ENCODE measurements around the gene ALDH5A1.
"Not testable (repeated sequence)": the region's sequence is repeated elsewhere in the genome, so short reads cannot be mapped to it uniquely, and the experiment has no call there.

ALDH5A1 gene

DNA sequence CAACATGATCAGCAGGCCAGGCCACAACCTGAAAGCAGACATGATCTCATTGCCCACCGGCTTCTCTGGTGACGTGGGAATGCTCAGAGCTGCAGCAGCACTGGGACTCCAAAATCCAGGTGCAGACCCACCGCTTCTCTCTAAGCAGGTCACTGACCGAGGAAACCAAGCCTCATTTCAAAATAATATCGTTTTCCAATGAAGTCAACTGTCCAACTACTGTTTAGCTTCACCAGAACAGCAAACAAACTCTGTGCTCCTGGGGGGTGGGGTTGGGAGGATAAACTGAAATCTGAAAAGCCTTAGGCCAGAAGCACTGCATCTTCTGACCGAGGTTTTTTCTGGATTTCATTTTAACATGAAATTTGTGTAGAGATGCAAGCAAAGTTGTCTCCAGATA is 5.3 kb upstream of the ALDH5A1 start, which contains the start of gene GPLD1:
TSS of gene GPLD1 (minus strand) at position 109 of the 400 bp plus-strand sequence. CDS start at position 42, 67 bp downstream.
- DNase-seq: no peak

DNA sequence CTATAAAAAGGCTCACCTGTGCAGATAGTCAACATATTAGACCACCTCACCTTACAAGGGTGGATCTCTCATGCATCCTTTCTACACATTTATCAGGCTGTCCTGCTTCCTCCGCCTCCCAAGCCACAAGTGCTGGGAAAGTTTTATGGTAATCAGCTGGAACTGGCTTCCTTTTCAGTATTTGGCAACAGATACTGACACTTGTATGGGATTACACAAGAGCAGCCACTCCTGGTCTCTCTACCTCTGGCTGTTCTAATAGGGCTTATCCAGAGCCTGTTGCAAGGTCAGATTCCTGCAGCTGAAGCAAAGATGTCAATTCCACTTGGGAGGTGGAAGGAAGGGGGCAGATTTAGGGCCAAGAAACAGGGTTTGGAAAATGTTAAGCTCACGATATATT is 4.9 kb upstream of the ALDH5A1 start:
- DNase-seq: no peak

DNA sequence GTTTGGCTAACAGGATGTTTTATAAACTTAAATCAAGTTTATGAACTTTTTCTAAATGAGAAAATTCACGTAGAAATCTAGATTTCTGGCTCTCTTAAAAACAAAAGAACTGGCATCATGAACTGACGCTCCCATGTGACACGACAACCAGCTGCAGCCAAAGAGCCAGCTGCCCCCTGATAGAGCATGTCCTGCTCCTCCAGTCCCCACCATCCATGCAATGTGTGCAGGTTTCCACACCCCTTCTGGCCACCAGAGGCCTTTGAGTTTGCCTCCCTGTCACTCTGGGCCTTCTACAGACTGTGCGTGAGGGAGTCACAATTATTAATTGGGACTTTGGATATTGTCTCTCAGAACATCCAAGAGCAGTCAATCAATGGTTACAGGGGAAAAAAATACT is 3.8 kb upstream of the ALDH5A1 start:
- DNase-seq: no peak

DNA sequence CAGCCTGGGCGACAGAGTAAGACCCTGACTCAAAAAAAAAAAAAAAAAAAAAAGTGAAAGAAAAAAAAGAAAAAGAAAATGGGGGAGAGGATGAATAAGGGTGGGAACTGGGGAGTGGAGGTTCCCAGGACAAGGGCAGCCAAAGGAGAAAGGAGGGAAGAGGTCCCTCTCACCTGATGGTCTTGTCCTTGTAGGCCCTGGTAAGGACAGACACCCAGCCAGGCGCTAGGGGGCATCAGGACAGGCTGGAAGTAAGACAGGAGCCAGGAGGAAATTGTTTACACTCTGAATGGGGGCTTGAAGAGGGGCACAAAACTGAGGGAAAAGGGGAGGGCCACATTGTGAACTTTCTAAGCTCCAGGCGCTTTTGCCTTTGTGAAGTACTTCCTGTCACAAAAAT is 2.3 kb upstream of the ALDH5A1 start:
- no peak for DNase-seq

DNA sequence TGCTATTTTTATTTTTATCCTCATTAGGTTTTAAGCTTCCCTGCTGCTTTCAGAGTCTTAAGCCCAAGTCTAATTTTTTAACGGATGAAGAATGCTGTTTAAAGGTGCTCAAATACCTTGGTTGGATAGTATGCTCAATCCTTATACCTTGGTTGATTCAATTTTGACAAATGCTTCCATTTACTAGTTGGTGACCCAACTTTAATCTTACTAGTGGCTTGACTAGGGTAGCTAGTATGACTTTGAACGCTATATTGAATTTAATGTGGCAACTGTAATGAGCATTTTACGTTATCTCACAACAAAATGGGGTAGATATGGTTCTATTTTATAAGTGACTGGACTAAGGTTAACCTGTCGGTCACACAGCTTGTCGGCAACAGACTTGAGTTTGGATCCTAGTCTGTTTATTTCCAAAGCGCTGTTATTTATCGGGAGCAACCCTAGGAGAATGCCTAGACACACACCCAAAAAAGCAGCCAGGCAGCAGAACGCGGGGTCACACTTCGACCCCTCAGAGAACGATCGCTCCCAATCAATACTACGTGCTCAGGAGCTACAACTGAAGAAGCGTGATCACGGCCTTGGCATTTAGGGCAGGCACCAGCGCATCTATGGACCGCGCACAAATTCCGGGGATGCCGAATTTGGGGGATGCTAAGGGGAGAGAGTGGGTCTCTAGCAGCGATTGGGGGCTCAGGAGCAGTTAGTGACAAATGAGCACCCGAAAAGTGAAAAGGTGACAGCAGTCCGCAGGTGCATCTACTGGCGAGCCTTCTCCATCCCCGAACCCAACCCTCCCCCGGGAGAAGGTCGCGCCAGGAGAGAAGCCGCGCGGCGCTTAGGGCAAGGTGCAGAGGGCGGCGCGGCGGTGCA is 586 bp upstream of the ALDH5A1 start:
- no peak for DNase-seq

DNA sequence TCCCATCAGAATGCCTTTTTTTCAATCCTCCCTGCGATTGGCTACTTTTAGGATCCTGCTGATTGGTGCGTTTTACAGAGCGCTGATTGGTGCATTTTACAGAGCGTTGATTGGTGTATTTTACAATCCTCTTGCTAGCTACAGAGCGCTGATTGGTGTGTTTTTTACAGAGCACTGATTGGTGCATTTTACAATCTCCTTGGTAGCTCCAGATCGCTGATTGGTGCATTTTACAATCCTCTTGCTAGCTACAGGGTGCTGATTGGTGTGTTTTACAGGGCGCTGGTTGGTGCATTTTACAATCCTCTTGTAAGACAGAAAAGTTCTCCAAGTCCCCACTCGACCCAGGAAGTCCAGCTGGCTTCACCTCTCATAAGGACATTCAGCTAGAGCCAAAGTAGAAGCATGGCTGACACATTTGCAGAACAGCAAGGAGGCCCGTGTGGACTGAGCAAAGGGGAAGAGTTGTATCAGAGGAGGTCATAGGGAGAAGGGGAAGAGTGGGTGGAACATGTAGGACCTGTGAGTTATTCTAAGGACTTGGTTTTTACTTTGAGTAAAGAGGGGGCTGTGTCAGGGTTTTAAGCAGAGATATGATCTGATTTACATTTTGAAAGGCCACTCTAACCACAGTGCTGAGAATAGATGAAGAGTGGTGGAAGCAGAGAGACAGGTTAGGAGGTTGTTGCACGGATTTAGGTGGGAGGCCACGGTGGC is 2.6 kb downstream of the ALDH5A1 start:
- no peak for DNase-seq

DNA sequence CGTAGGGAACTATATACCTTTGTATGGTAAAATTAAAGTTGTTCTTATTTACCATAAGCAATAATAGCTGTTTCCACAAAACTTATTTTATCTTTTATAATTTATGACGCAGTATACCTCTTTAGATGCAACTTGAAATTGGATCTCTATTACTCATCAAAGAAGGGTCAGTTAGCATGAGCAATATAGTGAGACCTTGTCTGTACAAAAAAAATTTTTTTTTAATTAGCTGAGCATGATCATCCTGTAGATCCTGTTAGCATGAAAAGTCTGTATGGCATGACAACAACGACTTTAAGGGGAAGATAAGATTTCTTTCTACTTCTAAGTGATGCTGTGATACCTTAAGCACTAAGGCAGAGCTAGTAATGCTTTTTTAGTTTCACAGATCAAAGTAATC is 5.9 kb downstream of the ALDH5A1 start:
- no peak for DNase-seq

DNA sequence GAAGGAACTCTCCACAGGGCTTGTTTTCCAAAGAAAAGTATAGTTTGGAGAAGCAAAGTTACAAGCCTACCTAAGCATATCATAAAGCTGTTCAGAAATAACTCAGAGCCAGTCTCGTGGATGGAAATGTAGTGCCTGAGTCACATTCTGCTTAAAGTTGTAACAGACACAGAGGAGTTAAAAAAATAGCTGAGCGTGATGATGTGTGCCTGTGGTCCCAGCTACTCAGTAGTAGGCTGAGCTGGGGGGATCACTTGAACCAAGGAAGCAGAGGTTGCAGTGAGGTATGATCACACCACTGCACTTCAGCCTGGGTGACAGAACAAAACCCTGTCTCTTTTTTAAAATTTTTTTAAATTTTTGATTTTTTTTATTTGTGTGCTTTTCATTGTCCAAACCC is 6.6 kb downstream of the ALDH5A1 start:
- no peak for DNase-seq

DNA sequence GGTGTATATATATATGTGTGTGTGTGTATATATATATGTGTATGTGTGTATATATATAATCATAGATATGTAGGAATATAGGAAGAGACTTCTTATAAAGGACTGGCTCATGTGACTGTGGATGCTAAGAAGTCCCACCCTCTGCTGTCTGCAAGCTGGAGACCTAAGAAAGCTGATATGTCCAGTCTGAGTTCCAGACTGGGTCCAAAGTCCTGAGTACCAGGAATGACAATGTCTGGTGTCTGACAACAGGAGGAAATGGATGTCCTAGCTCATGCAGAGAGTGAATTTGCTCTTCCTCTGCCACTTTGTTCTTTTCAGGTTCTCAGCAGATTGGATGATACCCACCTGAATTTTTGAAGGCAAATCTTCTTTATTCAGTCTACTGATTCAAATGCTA is 7.1 kb downstream of the ALDH5A1 start:
- no peak for DNase-seq

DNA sequence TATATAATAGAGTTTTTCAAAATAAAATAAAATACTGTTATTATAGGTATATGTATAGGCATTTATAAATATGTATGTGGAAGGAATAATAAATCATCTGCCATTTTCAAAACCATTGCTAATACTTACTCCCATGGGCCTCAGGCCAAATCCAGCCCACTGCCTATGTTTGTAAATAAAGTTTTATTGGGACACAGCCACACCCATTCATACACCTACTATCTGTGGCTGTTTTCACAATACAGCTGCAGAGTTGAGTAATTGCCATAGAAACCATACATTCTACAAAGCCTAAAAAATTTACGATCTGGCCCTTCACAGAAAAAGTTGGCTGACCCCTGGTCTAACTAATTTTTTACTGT is 9.5 kb downstream of the ALDH5A1 start:
- DNase-seq: no peak

DNA sequence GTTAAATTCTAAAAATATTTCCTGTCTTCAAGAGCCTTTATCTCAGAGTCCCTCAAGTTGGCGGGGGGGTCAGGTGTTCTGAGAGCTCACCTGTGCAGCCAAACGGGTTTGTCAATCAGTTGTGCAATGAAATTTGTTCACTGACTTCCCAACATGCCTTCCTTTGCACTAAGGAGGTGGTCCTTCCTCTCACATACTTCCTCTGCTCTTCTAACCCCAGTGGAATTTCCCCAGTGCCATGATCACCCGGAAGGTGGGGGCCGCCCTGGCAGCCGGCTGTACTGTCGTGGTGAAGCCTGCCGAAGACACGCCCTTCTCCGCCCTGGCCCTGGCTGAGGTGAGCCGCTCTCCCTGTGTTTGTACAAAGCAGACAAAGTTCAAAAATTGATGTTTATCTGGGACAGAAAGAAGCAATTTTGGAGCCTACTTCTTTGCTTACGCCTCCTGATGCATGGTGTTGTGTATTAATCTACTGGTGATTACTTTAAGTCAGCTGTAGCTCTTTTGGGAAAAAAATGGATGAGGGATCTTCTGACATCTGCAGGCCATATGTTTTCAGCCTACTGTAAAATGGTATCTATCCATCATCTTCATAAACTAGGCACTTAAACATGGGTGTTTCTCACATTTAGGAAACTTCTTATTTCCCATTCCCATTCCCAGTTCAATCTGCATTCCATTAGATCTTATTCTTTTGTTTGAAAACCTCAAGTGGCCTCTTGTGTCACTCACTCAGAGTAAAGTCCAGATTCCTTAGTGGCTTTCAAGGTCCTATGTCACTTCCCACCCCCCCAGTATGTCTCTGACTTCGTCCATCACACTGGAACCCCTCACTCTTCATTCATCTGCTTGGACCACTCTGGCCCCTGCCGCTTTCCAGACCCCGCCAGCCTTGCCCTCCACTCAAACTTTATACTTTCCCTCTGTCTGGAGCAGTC is 10.1 kb downstream of the ALDH5A1 start:
- DNase-seq: no peak

DNA sequence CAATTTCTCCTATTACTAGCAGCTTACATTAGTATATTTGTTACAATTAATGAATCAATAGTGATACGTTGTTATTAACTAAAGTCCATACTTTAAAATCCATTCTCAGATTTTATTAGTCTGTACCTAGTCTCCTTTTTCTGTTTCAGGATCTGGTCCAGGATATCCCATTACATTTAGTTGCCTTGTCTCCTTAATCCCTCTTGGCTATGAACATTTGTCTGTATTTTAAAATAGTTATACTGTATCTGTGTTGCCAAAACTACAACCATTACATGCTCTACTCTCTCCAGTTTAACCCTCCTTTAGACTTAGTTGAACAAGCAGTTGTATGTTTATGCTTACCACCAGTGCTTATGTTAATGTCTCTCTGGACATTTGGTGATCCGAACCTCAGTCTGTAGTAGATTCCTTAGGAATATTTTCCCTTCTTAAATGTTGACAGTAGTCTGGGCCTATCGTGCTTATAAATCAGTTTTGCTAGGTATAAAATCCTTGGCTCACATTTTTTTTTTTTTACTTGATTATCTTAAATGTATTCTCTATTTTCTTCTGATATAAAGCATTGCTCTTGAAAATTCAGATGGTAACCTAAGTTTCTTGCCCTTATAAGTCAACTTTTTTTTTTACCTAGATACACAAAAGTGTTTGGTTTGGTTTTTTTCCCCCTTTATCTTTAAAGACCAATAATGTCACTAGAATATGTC is 12.2 kb downstream of the ALDH5A1 start:
- no peak for DNase-seq

DNA sequence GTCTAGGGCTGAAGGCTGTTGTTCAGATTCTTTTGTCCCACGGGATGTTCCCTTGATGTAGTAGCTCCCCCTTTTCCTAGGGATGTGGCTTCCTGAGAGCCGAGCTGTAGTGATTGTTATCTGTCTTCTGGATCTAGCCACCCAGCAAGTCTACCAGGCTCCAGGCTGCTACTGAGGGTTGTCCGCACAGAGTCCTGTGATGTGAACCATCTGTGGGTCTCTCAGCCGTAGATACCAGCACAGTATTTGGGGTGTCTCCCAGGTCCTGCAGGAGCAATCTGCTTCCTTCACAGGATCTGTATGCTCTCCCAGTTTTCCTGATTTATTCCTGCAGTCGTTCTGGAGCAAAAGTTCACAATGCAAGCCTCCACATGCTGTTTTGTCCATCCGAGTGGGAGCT is 17.2 kb downstream of the ALDH5A1 start:
- not testable (repeated sequence) for DNase-seq

DNA sequence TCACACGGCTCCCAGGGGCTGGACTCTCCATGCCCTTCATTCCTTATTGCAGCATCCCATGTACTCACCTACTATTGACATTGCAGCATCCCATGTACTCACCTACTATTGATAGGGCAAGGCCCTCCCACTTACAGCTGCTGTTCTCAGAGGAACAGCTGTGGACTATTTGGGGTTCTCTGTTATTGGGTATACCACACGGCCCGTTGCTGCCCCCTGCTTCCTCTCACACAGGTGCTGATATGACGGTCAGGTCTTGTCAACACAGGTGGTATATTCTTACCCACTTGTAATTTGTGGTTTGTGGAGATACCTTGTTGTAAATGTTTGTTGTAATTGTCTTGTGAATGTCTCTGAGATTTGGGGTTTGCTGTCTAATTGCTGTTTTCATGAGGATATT is 18.8 kb downstream of the ALDH5A1 start:
- no peak for DNase-seq

DNA sequence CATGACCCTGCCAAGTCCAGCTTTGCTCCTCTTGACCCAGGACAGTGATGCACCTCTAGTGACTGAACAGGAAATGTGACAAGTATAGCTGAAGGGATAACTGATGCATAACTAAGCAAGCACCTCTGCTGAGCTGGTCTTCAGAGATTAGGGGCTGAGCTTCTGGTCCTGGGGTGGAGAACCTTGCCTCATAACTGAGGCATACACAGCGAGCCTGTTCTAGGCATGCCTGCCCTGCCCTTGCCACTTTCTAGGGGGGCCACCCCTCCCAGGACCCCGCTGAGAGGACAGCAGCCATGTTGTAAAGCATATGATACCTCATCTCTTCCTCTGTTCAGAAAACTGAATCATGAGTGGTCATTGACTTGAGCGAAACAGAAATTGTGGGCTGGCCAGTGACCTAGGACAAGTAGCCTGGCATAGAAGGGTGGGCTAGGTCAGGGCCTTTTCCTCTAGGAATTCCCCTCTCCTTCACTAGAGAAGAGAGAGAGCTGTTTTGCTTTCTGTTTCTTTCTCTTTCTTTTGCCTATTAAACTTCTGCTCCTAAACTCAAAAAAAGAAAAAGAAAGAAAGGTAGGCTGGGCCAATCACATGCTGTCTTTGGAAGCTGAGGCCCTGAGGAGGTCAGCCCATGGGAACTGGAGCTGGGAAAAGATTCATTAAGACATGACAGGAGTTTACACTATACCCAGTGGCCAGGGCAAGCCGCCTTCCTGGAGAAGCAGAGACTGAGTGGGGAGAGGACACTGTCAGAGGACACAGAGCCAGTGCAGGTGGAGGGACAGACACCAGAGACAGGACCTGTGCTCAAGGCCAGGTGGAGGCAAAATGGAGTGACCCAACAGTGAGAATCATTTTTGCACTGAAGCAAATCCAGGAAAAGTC is 23.1 kb downstream of the ALDH5A1 start:
- no peak for DNase-seq

DNA sequence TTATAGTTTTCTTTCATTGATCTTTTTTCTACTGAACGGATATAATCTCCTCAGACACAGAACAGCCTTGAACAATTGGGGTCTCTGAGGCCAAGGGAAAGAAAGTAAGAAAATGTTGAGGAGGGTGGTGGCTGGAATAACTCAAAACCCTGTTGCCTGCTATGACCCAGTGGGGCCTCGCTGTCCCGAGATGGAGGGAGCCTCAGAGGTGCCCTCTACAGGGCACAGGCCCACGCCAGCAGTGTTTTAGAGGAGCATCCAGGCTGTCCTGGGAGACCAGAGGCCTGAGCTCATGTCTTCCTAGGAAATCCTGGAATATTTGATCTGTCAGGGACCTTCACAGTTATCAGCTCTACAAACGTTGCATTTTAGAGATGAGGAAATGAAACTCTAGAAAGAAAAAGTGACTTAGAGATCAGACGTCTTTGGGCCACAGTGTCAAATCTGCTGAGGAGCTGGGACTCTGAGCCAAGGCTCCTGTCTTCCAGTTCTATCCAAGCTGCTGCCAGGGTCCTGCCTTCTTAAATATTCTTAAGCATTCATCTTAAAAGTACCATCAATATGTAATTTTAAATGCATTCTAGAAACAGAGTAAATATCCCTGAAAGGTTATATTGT is 26.3 kb downstream of the ALDH5A1 start:
- DNase-seq: peak; percentile 53

DNA sequence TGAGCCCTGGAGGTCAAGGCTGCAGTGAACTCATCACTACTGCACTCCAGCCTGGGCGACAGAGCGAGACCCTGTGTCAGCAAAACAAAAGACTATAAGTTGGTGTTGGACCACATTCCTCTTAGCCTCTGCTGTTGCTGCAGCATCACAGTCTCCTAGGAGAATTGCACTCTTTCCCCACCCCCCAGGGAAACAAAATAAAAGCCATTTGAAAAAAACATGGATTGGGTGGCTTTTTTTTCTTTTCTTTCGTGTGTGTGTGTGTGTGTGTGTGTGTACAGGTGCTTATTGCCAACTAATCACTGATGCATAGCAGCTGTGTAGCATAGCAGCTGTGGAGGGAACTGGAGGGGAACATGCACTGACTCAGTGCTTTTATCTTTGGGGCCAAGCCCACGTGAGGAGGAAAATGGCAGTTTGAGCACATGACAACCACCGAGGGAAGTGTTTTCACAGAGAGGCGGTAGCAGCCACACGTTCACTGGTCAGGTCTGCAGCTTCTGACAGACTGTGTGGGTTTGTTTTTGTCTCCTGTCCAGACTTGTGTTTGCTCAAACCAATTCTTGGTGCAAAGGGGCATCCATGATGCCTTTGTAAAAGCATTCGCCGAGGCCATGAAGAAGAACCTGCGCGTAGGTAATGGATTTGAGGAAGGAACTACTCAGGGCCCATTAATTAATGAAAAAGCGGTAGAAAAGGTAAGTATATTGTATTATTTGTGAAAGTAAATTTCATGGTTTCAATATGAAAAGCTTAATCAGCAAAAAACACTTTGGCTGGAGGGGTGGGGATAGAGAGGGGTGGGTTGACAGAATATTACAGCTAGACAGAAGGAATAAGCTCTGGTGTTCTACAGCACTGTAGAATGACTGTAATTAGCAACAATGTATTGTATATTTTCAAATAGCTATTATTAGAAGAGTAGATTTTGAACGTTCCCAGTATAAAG is 27.7 kb downstream of the ALDH5A1 start:
- DNase-seq: no peak

DNA sequence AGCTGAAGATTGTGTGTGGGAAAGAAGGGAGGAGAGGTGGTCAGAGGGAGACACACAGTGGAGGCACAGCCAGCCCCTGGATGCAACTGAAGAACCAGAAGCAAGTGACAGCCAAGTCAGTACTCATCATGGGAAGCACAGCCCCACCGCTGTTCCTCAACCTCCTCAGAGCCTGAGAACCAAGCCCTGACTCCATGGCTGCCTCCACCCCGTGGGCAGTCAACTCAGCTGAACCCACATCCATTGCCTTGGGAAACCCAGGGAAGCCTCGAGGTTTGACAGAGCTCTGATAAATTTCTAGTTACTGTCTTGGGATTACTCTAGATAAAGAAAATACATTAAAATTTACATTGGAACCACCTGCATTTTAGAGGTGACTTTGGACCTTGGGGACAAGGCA is 29.6 kb downstream of the ALDH5A1 start:
- DNase-seq: no peak

DNA sequence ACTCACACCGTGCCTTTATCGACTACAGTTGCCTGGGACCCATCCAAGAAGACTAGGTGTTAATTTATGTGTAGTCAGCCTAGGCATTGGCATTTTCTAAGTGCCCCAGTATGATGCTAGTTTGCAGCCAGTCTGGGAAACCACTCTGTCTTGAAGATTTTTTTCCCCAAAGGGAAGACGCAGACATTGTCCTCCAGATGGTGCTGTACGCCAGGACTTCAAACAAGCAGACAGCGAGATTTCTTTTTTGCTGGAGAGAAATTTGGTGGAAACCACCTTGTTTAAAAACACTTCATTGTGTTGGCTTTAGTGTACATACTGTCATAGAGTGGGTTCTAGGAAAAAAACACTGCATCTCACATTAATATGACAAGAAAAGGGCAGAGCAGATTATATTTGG is 30.0 kb downstream of the ALDH5A1 start:
- peak; percentile 22 for DNase-seq

DNA sequence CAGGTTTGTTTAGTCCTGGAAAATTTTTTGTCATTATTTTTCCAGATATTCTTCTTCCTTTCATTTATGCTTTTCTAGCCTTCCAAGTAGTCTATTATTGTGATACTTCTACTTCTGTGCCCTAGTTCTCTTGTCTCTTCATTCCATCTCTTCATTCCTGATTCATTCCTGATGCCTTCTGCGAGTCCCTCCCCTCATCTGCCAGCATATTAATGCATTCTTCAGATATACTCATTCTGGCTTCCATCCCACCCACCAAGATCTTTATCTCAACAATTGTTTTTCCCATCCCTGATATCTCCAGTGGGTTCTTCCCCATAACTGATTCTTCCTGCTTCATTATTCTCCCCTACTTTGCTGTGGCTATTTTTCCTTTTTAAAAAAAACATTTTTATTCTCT is 35.2 kb downstream of the ALDH5A1 start:
- no peak for DNase-seq

All from activated CD4-positive, alpha-beta T cell treated with anti-CD3 and anti-CD28 coated beads for 48 hours (primary cell).